Kidney epithelial cell (primary cell): ENCODE results near the gene ATF7IP. TPM values are rescaled to one million over a fixed set of nuclear protein-coding genes. Genes with fewer than 3 reads are reported as not detected.

Source experiments
- DNase-seq: peaks from one replicate; pipeline ENCODE4 v3.0.0-alpha.2; 2010; ENCODE audit warnings: low read depth
- H3K27me3 ChIP-seq: 2 replicates; pipeline ENCODE4 v1.6.0; 2011; ENCODE audit warnings: low read length; ENCODE audit not compliant: control insufficient read depth, insufficient read depth
- H3K36me3 ChIP-seq: 2 replicates; pipeline ENCODE4 v1.5.1; 2011; ENCODE audit warnings: low read length; ENCODE audit not compliant: control insufficient read depth, insufficient read depth
- H3K4me3 ChIP-seq: 2 replicates; pipeline ENCODE4 v1.5.1; 2011; ENCODE audit warnings: low read depth, mild to moderate bottlenecking, control low read depth, low read length
- CTCF ChIP-seq: IDR thresholded peaks from 2 replicates; pipeline ENCODE4 v1.5.1; 2011; ENCODE audit warnings: mild to moderate bottlenecking, moderate library complexity, low read length, control low read depth, inconsistent platforms; ENCODE audit not compliant: insufficient read depth, poor library complexity, severe bottlenecking
- total RNA-seq: library from RNA; depleted of rRNA; stranded (reverse); fragments of >200 nt; gene quantifications from 2 replicates; pipeline ENCODE4 v1.2.3, GENCODE V29; 2015

ATF7IP gene
- total RNA-seq, 1 donor from 2014 or later = 23.4 TPM

GRCh38 chr12:14356147-14356546 lies 9.3 kb upstream of the ATF7IP start:
- Histone ChIP-seq H3K27me3 (no peaks in the 10 kb centered on the region), H3K36me3 (no peaks in the 10 kb centered on the region), H3K4me3 (no peak overlapping the region)
- DNase-seq = no peak
- TF ChIP-seq CTCF = no peak

- Histone ChIP-seq H3K27me3 (no peaks in the 10 kb centered on the region), H3K36me3 (no peaks in the 10 kb centered on the region), H3K4me3 (no peak overlapping the region)
- no peak for TF ChIP-seq CTCF
- no peak for DNase-seq
These were observed 8.0 kb upstream of the ATF7IP start for GRCh38 chr12:14357486-14357885.

- no peak for DNase-seq
- Histone ChIP-seq H3K27me3 (no peaks in the 10 kb centered on the region), H3K36me3 (no peaks in the 10 kb centered on the region), H3K4me3 (no peak overlapping the region)
- TF ChIP-seq CTCF = no peak
These were observed 3.1 kb upstream of the ATF7IP start for GRCh38 chr12:14362352-14362751.

- Histone ChIP-seq H3K27me3 (no peaks in the 10 kb centered on the region), H3K36me3 (no peaks in the 10 kb centered on the region), H3K4me3 (peak overlapping the region; percentile 80)
- no peak for DNase-seq
- no peak for TF ChIP-seq CTCF
These were observed 755 bp upstream of the ATF7IP start for GRCh38 chr12:14364583-14365271.

GRCh38 chr12:14366209-14367039 lies 942 bp downstream of the ATF7IP start:
- Histone ChIP-seq H3K27me3 (no peaks in the 10 kb centered on the region), H3K36me3 (no peaks in the 10 kb centered on the region), H3K4me3 (peak overlapping the region; percentile 80)
- TF ChIP-seq CTCF = peak; percentile 13
- DNase-seq = no peak
